DND-41 (cell line): ENCODE measurements around the gene LIX1L.
A peak's percentile ranks its signal among the peaks of the same experiment; 100 is the strongest.

ENCODE experiments used
- CTCF ChIP-seq: IDR thresholded peaks from 2 replicates; pipeline ENCODE4 v1.5.1; 2012; ENCODE audit warnings: borderline replicate concordance, low read length, moderate library complexity, mild to moderate bottlenecking; ENCODE audit not compliant: poor library complexity, severe bottlenecking; ENCODE audit errors: extremely low read depth
- EZH2 ChIP-seq: IDR thresholded peaks from 3 replicates; pipeline ENCODE4 v1.6.1; 2012; ENCODE audit warnings: borderline replicate concordance, low read depth, mild to moderate bottlenecking, moderate library complexity, low read length, inconsistent platforms; ENCODE audit not compliant: severe bottlenecking

- TF ChIP-seq CTCF (no peak), EZH2 (peak; percentile 75)
Observed at GRCh38 chr1:145961425-145962156, 3.8 kb upstream of the LIX1L start.
